Ascending aorta (tissue), 2 donors: Measurements from ENCODE around the gene GABARAPL1. TPM values are rescaled to one million over a fixed set of nuclear protein-coding genes. Genes with fewer than 3 reads are reported as not detected.
A peak's percentile ranks its signal among the peaks of the same experiment; 100 is the strongest.

Source experiments
- DNase-seq, 2 donors: peaks; one replicate each; pipeline ENCODE4 v3.0.0-alpha.2; 2019; ENCODE audit warnings: low spot score in 2 of 2
- H3K27ac ChIP-seq, 2 donors: fragments of 200-600 bp; sonication (generic); one replicate each; pipeline ENCODE4 v1.5.1; 2016 to 2017; ENCODE audit warnings: mild to moderate bottlenecking in 1 of 2
- H3K27me3 ChIP-seq: fragments of 200-600 bp; sonication (generic); one replicate; pipeline ENCODE4 v1.5.1; 2017
- H3K36me3 ChIP-seq, 2 donors: fragments of 200-600 bp; sonication (generic); one replicate each; pipeline ENCODE4 v1.5.1; 2016
- H3K4me1 ChIP-seq, 2 donors: fragments of 200-600 bp; sonication (generic); one replicate each; pipeline ENCODE4 v1.5.1; 2016 to 2017; ENCODE audit warnings: mild to moderate bottlenecking in 1 of 2
- H3K4me3 ChIP-seq, 2 donors: fragments of 200-600 bp; sonication (generic); one replicate each; pipeline ENCODE4 v1.5.1; 2016 to 2017; ENCODE audit warnings: mild to moderate bottlenecking in 1 of 2
- H3K9me3 ChIP-seq, 2 donors: fragments of 200-600 bp; sonication (generic); one replicate each; pipeline ENCODE4 v1.5.1; 2016
- intact Hi-C: fragments of 100-400 bp; cut with DNase I; formaldehyde crosslinking; loops from one replicate; pipeline ENCODE4 v1.15.1; 2023
- total RNA-seq: library from RNA; depleted of rRNA; stranded (reverse); fragments of >200 nt; gene quantifications from one replicate; pipeline ENCODE4 v1.1.0, GENCODE V29; 2016
- TF ChIP-seq, protein P1 (sequence below), 3 experiments: fragments of 200-600 bp in 2 of 3; fragments of 450-650 bp in 1 of 3; sonication (generic) in 2 of 3; IDR thresholded peaks; one replicate each; pipeline ENCODE4 v1.5.1; 2016 to 2019; ENCODE audit warnings: antibody characterized with exemption in 3 of 3, mild to moderate bottlenecking in 1 of 3, moderate library complexity in 1 of 3

Gene GABARAPL1
- total RNA-seq, 1 donor from 2014 or later = 239 TPM

- Histone ChIP-seq H3K36me3 (no peaks in the 10 kb centered on the region), H3K9me3 (no peaks in the 10 kb centered on the region), H3K27me3 (no peaks in the 10 kb centered on the region), H3K4me3 (no peak overlapping the region), H3K27ac (no peak overlapping the region), H3K4me1 (peaks cover 0 to 3% of the 10 kb centered on the region in 2 donors)
- TF ChIP-seq, protein P1, sequence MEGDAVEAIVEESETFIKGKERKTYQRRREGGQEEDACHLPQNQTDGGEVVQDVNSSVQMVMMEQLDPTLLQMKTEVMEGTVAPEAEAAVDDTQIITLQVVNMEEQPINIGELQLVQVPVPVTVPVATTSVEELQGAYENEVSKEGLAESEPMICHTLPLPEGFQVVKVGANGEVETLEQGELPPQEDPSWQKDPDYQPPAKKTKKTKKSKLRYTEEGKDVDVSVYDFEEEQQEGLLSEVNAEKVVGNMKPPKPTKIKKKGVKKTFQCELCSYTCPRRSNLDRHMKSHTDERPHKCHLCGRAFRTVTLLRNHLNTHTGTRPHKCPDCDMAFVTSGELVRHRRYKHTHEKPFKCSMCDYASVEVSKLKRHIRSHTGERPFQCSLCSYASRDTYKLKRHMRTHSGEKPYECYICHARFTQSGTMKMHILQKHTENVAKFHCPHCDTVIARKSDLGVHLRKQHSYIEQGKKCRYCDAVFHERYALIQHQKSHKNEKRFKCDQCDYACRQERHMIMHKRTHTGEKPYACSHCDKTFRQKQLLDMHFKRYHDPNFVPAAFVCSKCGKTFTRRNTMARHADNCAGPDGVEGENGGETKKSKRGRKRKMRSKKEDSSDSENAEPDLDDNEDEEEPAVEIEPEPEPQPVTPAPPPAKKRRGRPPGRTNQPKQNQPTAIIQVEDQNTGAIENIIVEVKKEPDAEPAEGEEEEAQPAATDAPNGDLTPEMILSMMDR (IDR thresholded peaks at IDR 0.05) = no peak
- intact Hi-C loops = no loop called here
- DNase-seq = no peak
These were observed 5.5 kb upstream of the GABARAPL1 start for GRCh38 chr12:10207136-10207535.

DNA sequence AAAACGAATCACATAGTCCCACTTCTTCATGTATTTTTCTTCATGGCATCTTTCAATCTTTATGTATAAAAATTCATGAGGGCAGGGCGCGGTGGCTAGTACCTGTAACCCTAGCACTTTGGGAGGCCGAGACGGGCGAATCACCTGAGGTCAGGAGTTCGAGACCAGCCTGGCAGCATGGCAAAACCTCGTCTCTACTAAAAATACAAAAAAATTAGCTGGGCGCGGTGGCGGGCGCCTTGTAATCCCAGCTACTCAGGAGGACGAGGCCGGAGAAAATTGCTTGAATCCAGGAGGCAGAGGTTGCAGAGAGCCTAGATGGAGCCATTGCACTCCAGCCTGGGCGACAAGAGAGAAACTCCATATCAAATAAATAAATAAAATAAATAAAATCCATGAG lies 2.5 kb upstream of the GABARAPL1 start:
- H3K4me1 ChIP-seq = peaks cover 0 to 3% of the 10 kb centered on the region in 2 donors
- H3K4me3 ChIP-seq = no peak overlapping the region
- no peaks in the 10 kb centered on the region for H3K36me3 ChIP-seq
- no peaks in the 10 kb centered on the region for H3K9me3 ChIP-seq
- no peak overlapping the region for H3K27ac ChIP-seq
- H3K27me3 ChIP-seq = no peaks in the 10 kb centered on the region
- intact Hi-C loops = loop anchor here (5.0 to 10.0 kb wide), 4 partner anchors 152 to 1515 kb away; partner anchors contain the start of genes A2M, RIMKLB and SMIM10L1
- TF ChIP-seq, protein P1 (IDR thresholded peaks at IDR 0.05) = no peak
- no peak for DNase-seq

DNA sequence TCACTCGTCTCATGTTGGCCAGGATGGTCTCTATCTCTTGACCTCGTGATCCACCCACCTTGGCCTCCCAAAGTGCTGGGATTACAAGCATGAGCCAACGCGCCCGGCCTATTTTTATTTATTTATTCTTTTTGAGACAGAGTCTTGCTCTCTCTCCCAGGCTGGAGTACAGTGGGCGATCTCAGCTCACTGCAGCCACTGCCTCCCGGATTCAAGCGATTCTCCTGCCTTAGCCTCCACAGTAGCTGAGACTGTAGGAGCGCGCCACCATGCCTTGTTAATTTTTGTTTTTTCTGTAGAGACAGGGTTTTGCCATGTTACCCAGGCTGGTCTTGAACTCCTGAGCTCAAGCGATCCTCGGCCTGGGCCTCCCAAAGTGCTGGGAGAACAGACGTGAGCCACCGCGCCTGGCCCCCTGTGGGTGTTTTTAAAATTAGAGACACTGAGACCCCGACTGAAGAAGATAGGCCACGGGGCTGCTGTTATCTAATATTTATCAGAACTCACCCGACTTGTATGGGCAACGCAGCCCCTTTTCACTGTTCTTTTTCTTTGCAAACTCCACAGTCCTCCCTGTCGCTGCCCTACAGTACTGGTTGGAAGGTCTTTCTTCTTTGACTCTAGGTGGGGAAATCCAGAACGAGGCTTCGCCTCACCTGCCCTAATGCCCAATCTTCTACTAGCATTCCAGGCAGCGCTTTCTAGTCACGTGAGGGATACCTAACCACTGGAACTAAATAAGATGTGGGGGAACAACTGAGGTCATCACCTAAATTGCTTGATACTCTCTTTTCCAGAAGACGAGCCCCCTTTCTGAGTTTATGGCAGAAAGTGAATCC lies 1.4 kb upstream of the GABARAPL1 start:
- peak overlapping the region; percentile 78 to 100 for H3K27ac ChIP-seq
- no peak overlapping the region for H3K4me3 ChIP-seq

DNA sequence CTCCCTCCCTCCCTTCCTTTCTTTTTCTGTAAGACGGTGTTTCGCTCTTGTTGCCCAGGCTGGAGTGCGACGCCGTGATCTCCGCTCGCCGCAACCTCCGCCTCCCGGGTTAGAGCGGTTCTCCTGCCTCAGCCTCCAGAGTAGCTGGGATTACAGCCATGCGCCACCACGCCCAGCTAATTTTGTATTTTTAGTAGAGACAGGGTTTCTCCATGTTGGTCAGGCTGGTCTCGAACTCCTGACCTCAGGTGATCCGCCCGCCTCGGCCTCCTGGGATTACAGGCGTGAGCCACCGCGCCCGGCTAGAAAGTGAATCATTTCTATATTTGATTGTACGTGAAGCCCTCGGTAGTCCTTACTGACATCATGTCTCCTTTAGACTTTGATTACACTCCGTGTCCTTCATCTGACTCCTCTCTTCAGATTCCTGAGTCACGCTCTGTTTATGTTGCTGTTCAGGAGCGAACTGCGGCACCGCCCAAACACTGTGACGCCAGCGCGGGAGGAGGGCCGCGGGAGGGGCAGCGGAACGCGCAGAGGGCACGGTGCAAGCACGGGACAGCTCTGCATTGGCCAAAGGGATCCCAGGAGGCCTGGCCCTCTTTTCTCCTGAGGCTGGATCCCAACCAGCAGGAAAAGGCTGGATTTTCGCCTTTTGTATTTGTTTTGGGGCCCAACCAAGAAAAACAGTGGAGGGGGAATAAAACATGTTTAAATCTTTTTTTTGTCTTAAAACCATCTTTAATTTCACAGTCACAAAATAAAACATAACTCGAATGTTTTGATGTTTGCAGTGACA lies 538 bp upstream of the GABARAPL1 start:
- intact Hi-C loops = loop anchor here (1.0 to 10.0 kb wide), 6 partner anchors 150 to 1517 kb away; partner anchors contain the start of genes A2M, MAGOHB, RIMKLB and SMIM10L1
- TF ChIP-seq, protein P1 (IDR thresholded peaks at IDR 0.05) = no peak

More for the DNA sequence above, 1.4 kb upstream of the GABARAPL1 start:
- Histone ChIP-seq H3K36me3 (no peaks in the 10 kb centered on the region), H3K27me3 (no peaks in the 10 kb centered on the region), H3K4me1 (peaks cover 0 to 10% of the 10 kb centered on the region in 2 donors), H3K9me3 (no peaks in the 10 kb centered on the region)
- TF ChIP-seq, protein P1 (IDR thresholded peaks at IDR 0.05) = no peak
- no peak for DNase-seq
- intact Hi-C loops = loop anchor here (5.0 to 10.0 kb wide), 4 partner anchors 151 to 1517 kb away; partner anchors contain the start of genes A2M, RIMKLB and SMIM10L1

More for the DNA sequence above, 538 bp upstream of the GABARAPL1 start:
- peak; percentile 97 to 99 for DNase-seq
- Histone ChIP-seq H3K27ac (peak overlapping the region; percentile 99 to 100), H3K27me3 (no peaks in the 10 kb centered on the region), H3K36me3 (no peaks in the 10 kb centered on the region), H3K9me3 (no peaks in the 10 kb centered on the region), H3K4me1 (peaks cover 0 to 10% of the 10 kb centered on the region in 2 donors), H3K4me3 (peak overlapping the region; percentile 90 to 93)
